LNCaP clone FGC (cell line): ENCODE data around the gene SLC5A10.

Experiments
- DNase-seq: peaks from one replicate; pipeline ENCODE4 v3.0.0-alpha.2; 2011; ENCODE audit warnings: low read depth
- H3K4me3 ChIP-seq: 2 replicates; pipeline ENCODE4 v1.5.1; 2011; ENCODE audit warnings: mild to moderate bottlenecking, low read depth, low read length, control low read depth
- TF ChIP-seq, protein P1 (sequence below): IDR thresholded peaks from 2 replicates; pipeline ENCODE4 v1.5.1; 2012; ENCODE audit warnings: mild to moderate bottlenecking; ENCODE audit not compliant: control insufficient read depth, insufficient read depth; ENCODE audit errors: extremely low read depth

The SLC5A10 gene

DNA sequence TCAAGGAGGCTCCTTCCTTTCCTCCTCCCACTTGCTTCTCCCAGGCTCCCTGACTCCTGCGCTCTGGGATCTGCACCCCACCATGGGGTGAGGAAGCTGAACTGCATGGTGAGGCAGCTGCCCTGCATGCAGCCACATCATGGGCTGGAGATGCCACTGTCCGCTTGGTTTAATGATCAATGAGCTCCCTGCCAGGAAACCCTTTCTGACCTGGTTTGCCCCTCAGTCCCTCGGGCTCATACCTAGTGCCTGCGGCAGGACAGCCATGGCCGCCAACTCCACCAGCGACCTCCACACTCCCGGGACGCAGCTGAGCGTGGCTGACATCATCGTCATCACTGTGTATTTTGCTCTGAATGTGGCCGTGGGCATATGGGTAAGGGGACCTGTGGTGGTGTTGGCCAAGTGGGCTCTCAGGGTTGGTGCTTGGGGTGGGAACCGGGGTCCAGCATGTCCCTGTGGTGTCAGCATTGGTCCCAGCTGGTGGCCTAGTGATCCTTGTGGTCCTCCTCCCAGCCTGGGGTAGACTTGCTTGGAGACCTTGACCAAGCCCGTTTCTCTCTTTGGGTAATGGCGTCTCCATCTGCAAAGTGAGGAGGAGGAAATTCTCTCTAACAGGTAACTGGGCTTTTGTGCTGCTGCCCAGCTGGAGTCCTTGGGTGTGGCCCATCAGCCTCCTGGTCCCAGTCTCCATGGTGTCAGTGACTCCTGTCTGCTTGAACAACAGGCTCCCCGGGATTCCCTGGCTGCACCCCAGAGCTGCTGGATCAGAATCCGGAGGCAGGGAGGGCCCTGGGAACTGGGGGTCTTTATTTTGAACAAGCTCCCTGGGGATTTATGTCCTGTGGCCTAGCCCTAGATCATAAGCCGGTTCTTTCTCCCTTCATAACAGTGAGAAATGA, at the start of gene SLC5A10:
Gene SLC5A10 (plus strand): TSS at position 225 of the 902 bp plus-strand sequence. CDS start 41 bp downstream, at position 266.
- no peak for DNase-seq
- TF ChIP-seq, protein P1, sequence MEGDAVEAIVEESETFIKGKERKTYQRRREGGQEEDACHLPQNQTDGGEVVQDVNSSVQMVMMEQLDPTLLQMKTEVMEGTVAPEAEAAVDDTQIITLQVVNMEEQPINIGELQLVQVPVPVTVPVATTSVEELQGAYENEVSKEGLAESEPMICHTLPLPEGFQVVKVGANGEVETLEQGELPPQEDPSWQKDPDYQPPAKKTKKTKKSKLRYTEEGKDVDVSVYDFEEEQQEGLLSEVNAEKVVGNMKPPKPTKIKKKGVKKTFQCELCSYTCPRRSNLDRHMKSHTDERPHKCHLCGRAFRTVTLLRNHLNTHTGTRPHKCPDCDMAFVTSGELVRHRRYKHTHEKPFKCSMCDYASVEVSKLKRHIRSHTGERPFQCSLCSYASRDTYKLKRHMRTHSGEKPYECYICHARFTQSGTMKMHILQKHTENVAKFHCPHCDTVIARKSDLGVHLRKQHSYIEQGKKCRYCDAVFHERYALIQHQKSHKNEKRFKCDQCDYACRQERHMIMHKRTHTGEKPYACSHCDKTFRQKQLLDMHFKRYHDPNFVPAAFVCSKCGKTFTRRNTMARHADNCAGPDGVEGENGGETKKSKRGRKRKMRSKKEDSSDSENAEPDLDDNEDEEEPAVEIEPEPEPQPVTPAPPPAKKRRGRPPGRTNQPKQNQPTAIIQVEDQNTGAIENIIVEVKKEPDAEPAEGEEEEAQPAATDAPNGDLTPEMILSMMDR = peak; percentile 31; the same call in 1 of the 2 replicates
- no peak within 1 kb of the TSS for H3K4me3 ChIP-seq

DNA sequence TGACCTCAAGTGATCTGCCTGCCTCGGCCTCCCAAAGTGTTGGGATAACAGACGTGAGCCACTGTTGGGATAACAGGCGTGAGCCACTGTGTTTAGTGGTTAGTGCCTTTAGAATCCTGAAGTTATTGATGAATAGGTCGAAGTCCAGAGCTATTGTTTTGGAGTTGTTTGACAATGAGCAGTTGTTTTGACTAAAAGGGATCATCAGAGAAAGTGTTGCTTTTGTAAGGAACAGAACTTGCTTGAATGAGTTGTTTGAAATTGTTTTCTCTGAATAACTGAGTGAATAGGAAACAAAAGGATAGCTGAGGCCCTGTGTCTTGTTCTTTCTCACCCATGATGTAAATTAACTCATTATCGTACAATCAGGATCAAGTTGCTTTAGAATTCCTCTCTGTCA, 47.5 kb upstream of the SLC5A10 start:
- no peak for DNase-seq
- TF ChIP-seq, protein P1 = no peak
- no peak overlapping the region for H3K4me3 ChIP-seq

DNA sequence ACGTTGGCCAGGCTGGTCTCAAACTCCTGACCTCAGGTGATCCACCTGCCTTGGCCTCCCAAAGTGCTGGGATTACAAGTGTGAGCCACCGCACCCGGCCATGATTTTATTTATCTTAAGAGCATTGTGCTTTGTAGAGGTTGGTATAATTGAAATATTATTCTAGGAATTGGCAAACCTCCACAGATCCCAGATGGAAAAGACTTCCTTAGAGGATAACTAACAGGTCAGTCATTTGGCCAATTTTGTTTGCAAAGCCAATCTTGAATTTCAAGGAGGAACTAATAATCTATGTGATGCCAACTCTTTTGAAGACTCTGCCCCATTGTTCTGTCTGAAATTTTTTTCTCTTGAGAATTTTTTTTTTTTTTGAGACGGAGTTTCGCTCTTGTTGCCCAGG, 46.7 kb upstream of the SLC5A10 start:
- no peak for DNase-seq
- TF ChIP-seq, protein P1 = no peak
- no peak overlapping the region for H3K4me3 ChIP-seq

DNA sequence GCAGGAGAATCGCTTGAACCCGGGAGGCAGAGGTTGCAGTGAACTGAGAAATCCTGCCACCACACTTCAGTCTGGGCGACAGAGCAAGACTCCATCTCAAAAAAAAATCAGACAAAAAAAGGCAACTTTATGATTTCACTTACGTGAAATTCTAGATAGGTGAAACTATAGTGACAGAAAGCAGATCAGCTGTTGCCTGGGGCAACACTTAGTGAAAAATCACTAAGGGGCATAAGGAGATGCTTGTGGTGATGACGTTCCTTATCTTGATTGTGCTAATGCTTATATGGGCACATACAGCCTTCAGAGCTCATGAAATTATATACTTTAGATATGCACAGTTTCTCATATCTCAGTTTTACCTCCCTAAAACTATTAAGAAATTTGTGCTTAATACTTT, 41.6 kb upstream of the SLC5A10 start:
- TF ChIP-seq, protein P1 = no peak
- no peak overlapping the region for H3K4me3 ChIP-seq
- no peak for DNase-seq

DNA sequence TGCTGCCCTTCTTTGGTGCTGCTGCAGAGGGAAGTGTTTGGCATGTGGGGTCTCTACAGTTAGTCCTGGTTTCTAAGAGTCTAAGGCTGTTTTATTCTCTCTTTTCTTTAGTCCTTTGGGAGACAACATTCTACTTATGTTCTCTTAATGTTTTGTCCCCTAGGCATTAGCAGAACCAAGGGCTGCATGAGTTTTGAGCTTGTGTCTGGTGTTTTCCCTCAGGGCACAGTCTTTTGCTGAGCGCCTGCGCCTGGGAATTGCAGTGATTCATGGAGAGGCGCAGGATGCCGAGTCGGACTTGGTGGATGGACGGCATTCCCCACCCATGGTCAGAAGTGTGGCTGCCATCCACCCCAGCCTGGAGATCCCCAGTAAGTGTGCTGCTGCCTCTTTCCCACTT, 41.1 kb upstream of the SLC5A10 start:
- DNase-seq = no peak
- TF ChIP-seq, protein P1 = no peak

DNA sequence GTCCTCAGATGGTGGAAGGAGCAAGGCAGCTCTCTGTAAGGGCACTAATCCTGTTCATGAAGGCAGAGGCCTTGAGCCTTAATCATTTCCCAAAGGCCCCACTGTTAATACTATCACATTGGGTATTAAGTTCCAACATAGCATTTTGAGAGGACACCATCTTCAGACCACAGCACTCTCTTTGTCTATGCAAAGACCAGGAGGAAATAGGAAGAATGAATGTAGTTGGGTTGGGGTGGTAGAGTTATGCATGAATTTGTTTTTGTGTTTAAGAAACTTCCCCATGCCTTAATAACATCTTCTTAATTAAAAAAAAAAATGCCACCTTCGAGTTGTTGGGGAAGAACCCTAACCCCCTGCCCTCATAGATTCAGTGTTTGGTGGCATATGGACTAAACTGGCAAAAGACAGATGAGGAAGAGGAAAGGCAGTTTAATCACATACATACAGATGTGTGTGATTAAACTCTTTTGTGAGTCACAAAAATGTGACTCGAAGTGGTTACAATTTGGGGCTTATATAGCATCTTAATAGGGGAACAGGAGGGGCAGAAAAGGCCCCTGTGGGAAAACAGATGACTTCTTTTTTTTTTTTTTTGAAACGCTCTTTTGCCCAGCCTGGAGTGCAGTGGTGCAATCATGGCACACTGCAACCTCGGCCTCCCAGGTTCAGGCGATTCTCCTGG, 35.0 kb upstream of the SLC5A10 start:
- H3K4me3 ChIP-seq = no peak overlapping the region
- TF ChIP-seq, protein P1 = no peak
- DNase-seq = no peak

More for the DNA sequence above, 41.1 kb upstream of the SLC5A10 start:
- no peak overlapping the region for H3K4me3 ChIP-seq
